Measurements from ENCODE around the gene OSBPL3. TPM values are rescaled to one million over a fixed set of nuclear protein-coding genes. Genes with fewer than 3 reads are reported as not detected.
A peak's percentile ranks its signal among the peaks of the same experiment; 100 is the strongest.

Gene OSBPL3
- polyA plus RNA-seq, 1 of the 3 experiments (the other 2 are of a cell fraction): 23.2 TPM

GRCh38 chr7:24917510-24918239 is 62.3 kb downstream of the OSBPL3 start:
- ChIA-PET CTCF (interaction anchor here (1.4 kb wide), 1 partner anchor 21 kb away, joined by 5 read pairs; no protein-coding TSS in a partner anchor), POLR2A (no interaction called here)
- TF ChIP-seq JUND (IDR thresholded peaks at IDR 0.05) (peak; percentile 53), TEAD4 (IDR thresholded peaks at IDR 0.05; ENCODE audit: borderline replicate concordance, insufficient read depth) (peak; percentile 28; the same call in 1 of the 2 replicates), FOSL2 (IDR thresholded peaks at IDR 0.05; ENCODE audit: borderline replicate concordance, low read depth) (peak; percentile 33; the same call in 1 of the 2 replicates), IRF3 (IDR thresholded peaks at IDR 0.05; ENCODE audit: low read depth, low read length) (no peak), TCF12 (IDR thresholded peaks at IDR 0.05) (peak; percentile 63), RXRA (IDR thresholded peaks at IDR 0.05; ENCODE audit: borderline replicate concordance, low read depth) (no peak), NFIC (IDR thresholded peaks at IDR 0.05; ENCODE audit: borderline replicate concordance) (peak; percentile 63)
- no peaks in the 10 kb centered on the region for H4K20me1 ChIP-seq (ENCODE audit: insufficient read depth)
- no peak overlapping the region for H3K9ac ChIP-seq
- H3K27ac ChIP-seq (ENCODE audit: low read depth in 2 of 2, low read length in 1 of 2): peak overlapping the region; percentile 19 to 21; a peak in 3 of 4 replicates
- H2AFZ ChIP-seq (ENCODE audit: low read depth): no peak overlapping the region
- peak overlapping the region; percentile 8; the same call in 1 of the 2 replicates for H3K4me2 ChIP-seq
- H3K4me3 ChIP-seq (ENCODE audit: low read depth in 2 of 2, low read length in 1 of 2): no peak overlapping the region
- no peak for DNase-seq
- peaks cover 9% of the 10 kb centered on the region for H3F3A ChIP-seq (replicated peaks; ENCODE audit: insufficient read depth)
- no peaks in the 10 kb centered on the region for H3K27me3 ChIP-seq (ENCODE audit: insufficient read depth)
- 98% methylated on average over 3 of the region's 3 CpGs for WGBS (ENCODE audit: low lambda C conversion rate)
- H3K4me1 ChIP-seq (ENCODE audit: control insufficient read depth in 1 of 2, insufficient read depth in 2 of 2, low read depth in 1 of 2, low read length in 1 of 2): peaks cover 20 to 32% of the 10 kb centered on the region in 2 experiments
- no peaks in the 10 kb centered on the region for H3K9me2 ChIP-seq
- H3K9me3 ChIP-seq: no peaks in the 10 kb centered on the region
- no peaks in the 10 kb centered on the region for H3K36me3 ChIP-seq (replicated peaks in 1 of 2; ENCODE audit: control insufficient read depth in 1 of 2, insufficient read depth in 2 of 2, low read length in 1 of 2)
- H3K79me2 ChIP-seq (ENCODE audit: insufficient read depth): peaks cover 95% of the 10 kb centered on the region

GRCh38 chr7:24916463-24917040 is 63.4 kb downstream of the OSBPL3 start:
- no peaks in the 10 kb centered on the region for H3K9me2 ChIP-seq
- H3K4me3 ChIP-seq (ENCODE audit: low read depth in 2 of 2, low read length in 1 of 2): no peak overlapping the region
- POLR2A ChIA-PET: no interaction called here
- H4K20me1 ChIP-seq (ENCODE audit: insufficient read depth): no peaks in the 10 kb centered on the region
- H3K27ac ChIP-seq (ENCODE audit: low read depth in 2 of 2, low read length in 1 of 2): no peak overlapping the region
- no peaks in the 10 kb centered on the region for H3K27me3 ChIP-seq (ENCODE audit: insufficient read depth)
- H3K4me1 ChIP-seq (ENCODE audit: control insufficient read depth in 1 of 2, insufficient read depth in 2 of 2, low read depth in 1 of 2, low read length in 1 of 2): peaks cover 8 to 26% of the 10 kb centered on the region in 2 experiments
- WGBS (ENCODE audit: low lambda C conversion rate): 84% methylated on average over 4 of the region's 4 CpGs
- peaks cover 95% of the 10 kb centered on the region for H3K79me2 ChIP-seq (ENCODE audit: insufficient read depth)
- TF ChIP-seq RXRA (IDR thresholded peaks at IDR 0.05; ENCODE audit: borderline replicate concordance, low read depth) (no peak), POLR2AphosphoS5 (IDR thresholded peaks at IDR 0.05; ENCODE audit: low read depth, low read length) (no peak), RAD21 (IDR thresholded peaks at IDR 0.05; ENCODE audit: low read length) (no peak), CTCF (IDR thresholded peaks at IDR 0.05) (no peak), FOSL2 (IDR thresholded peaks at IDR 0.05; ENCODE audit: borderline replicate concordance, low read depth) (peak; percentile 12; the same call in 1 of the 2 replicates)
- CTCF ChIA-PET: interaction anchor here (1.0 to 1.4 kb wide), 2 partner anchors 22 to 33 kb away, joined by 5 read pairs; no protein-coding TSS in a partner anchor
- peaks cover 7% of the 10 kb centered on the region for H3F3A ChIP-seq (replicated peaks; ENCODE audit: insufficient read depth)
- no peak for DNase-seq
- H3K36me3 ChIP-seq (replicated peaks in 1 of 2; ENCODE audit: control insufficient read depth in 1 of 2, insufficient read depth in 2 of 2, low read length in 1 of 2): no peaks in the 10 kb centered on the region
- H3K9ac ChIP-seq: no peak overlapping the region
- H2AFZ ChIP-seq (ENCODE audit: low read depth): no peak overlapping the region
- H3K9me3 ChIP-seq: no peaks in the 10 kb centered on the region
- H3K4me2 ChIP-seq: 0 out of 2 replicates have a peak overlapping the region, but pooled peaks have one; percentile 0

All from SK-N-SH (cell line).